Dermis microvascular lymphatic vessel endothelial cell (primary cell): ENCODE measurements around the gene ATG9A. TPM values are rescaled to one million over a fixed set of nuclear protein-coding genes. Genes with fewer than 3 reads are reported as not detected.

Experiments used
- DNase-seq, 2 donors: peaks; one replicate each; pipeline versions ENCODE4 v3.0.0 to v3.0.0-alpha.2; 2010; ENCODE audit warnings: low read depth in 2 of 2
- total RNA-seq: library from RNA; depleted of rRNA; stranded (reverse); fragments of >200 nt; gene quantifications from 2 replicates; pipeline ENCODE4 v1.2.1, GENCODE V29; 2014

Gene ATG9A
- total RNA-seq, 1 donor from 2014 or later: 34.5 TPM

GRCh38 chr2:219252570-219252899 lies 23.1 kb upstream of the ATG9A start:
- no peak for DNase-seq

- no peak for DNase-seq
Measured at GRCh38 chr2:219252084-219252483, 22.6 kb upstream of the ATG9A start.

GRCh38 chr2:219251656-219252055 lies 22.2 kb upstream of the ATG9A start:
- DNase-seq: no peak

GRCh38 chr2:219250049-219250781 lies 20.8 kb upstream of the ATG9A start:
- no peak for DNase-seq

GRCh38 chr2:219249203-219249980 lies 20.0 kb upstream of the ATG9A start:
- peak; percentile 29 to 83 for DNase-seq

GRCh38 chr2:219248845-219249202 lies 19.4 kb upstream of the ATG9A start:
- no peak for DNase-seq

GRCh38 chr2:219247678-219248642 lies 18.5 kb upstream of the ATG9A start:
- DNase-seq: no peak

- no peak for DNase-seq
Measured at GRCh38 chr2:219246559-219246958, 17.1 kb upstream of the ATG9A start.

- DNase-seq: no peak
Measured at GRCh38 chr2:219245899-219246230, 16.4 kb upstream of the ATG9A start.

GRCh38 chr2:219245148-219245898 lies 15.9 kb upstream of the ATG9A start, which contains the start of the genes GLB1L and STK16:
TSS of gene GLB1L (minus strand) at chr2:219245444. CDS start at chr2:219243573, 1,871 bp downstream.
TSS of gene STK16 (plus strand) at chr2:219245479. CDS start at chr2:219246000, 521 bp downstream.
- peak; percentile 90 to 94 for DNase-seq

- DNase-seq: no peak
Measured at GRCh38 chr2:219244789-219245147, 15.3 kb upstream of the ATG9A start.

- no peak for DNase-seq
Measured at GRCh38 chr2:219243291-219243761, 13.9 kb upstream of the ATG9A start.

- DNase-seq: no peak
Measured at GRCh38 chr2:219234331-219234730, 4.9 kb upstream of the ATG9A start.

GRCh38 chr2:219230059-219230540 lies 664 bp upstream of the ATG9A start:
- DNase-seq: peak in 1 of 2 donors; percentile 64

- DNase-seq: no peak
Measured at GRCh38 chr2:219228911-219229304, 528 bp downstream of the ATG9A start.

GRCh38 chr2:219228041-219228910 lies 1.2 kb downstream of the ATG9A start:
- no peak for DNase-seq

- DNase-seq: no peak
Measured at GRCh38 chr2:219225350-219225749, 4.1 kb downstream of the ATG9A start.

GRCh38 chr2:219223831-219224610 lies 5.4 kb downstream of the ATG9A start:
- no peak for DNase-seq

- no peak for DNase-seq
Measured at GRCh38 chr2:219221957-219222518, 7.4 kb downstream of the ATG9A start.
